ENCODE data around the gene TRIM40. TPM values are rescaled to one million over a fixed set of nuclear protein-coding genes. Genes with fewer than 3 reads are reported as not detected.
A peak's percentile ranks its signal among the peaks of the same experiment; 100 is the strongest.

Gene TRIM40
- total and polyA plus RNA-seq, 2 experiments from 2014 or later = 0.34 to 1.0 TPM

- TF ChIP-seq CTCF (IDR thresholded peaks at IDR 0.05; ENCODE audit: poor library complexity) (no peak), EZH2 (IDR thresholded peaks at IDR 0.05; ENCODE audit: borderline replicate concordance) (no peak), EZH2phosphoT487 (IDR thresholded peaks at IDR 0.05; ENCODE audit: low read depth, severe bottlenecking, unreplicated experiment) (no peak)
- Histone ChIP-seq H3K4me2 (no peak overlapping the region), H2AFZ (no peak overlapping the region), H3K27me3 (peaks cover 57% of the 10 kb centered on the region), H3K36me3 (replicated peaks; ENCODE audit: insufficient read depth, low read depth) (no peaks in the 10 kb centered on the region), H3K79me2 (no peaks in the 10 kb centered on the region), H3K27ac (no peak overlapping the region), H4K20me1 (ENCODE audit: insufficient read depth, poor library complexity, severe bottlenecking) (no peaks in the 10 kb centered on the region), H3K4me3 (no peak overlapping the region), H3K9me2 (replicated peaks; ENCODE audit: insufficient read depth) (no peaks in the 10 kb centered on the region), H3K4me1 (ENCODE audit: insufficient read depth) (peaks cover 24% of the 10 kb centered on the region), H3K9me3 (ENCODE audit: low read depth) (no peaks in the 10 kb centered on the region)
- WGBS (ENCODE audit: low lambda C conversion rate, missing lambda C conversion rate) = 66% methylated on average over 4 of the region's 4 CpGs
- DNase-seq (ENCODE audit: low spot score) = peak; percentile 59
These were observed 37.8 kb upstream of the TRIM40 start for GRCh38 chr6:30097902-30098768.

DNA sequence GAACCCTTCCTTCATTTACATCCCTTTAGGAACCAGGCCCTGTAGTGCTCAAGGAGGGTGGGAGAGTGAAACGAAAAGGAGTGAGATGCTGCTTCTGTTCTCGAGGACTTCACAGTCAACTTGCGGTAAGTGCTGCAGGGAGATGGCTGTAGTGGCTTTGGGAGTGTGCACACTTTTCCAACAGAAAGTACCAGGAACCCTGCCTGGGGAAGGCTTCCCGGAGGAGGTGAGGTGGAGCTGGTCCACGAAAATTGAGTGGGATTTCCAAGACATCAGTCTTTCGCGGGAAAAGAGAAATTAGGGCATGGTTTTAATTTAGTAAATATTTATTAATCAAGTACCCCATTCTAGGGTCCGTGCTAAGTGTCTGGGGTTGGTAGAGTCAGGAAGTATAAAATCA is 35.8 kb upstream of the TRIM40 start:
- peaks cover 47% of the 10 kb centered on the region for H3K27me3 ChIP-seq
- TF ChIP-seq EZH2 (IDR thresholded peaks at IDR 0.05; ENCODE audit: borderline replicate concordance) (no peak), EZH2phosphoT487 (IDR thresholded peaks at IDR 0.05; ENCODE audit: low read depth, severe bottlenecking, unreplicated experiment) (no peak), CTCF (IDR thresholded peaks at IDR 0.05; ENCODE audit: poor library complexity) (no peak)
- no peak overlapping the region for H3K4me3 ChIP-seq
- no peaks in the 10 kb centered on the region for H3K9me2 ChIP-seq (replicated peaks; ENCODE audit: insufficient read depth)
- H3K27ac ChIP-seq = peak overlapping the region; percentile 43
- H2AFZ ChIP-seq = peak overlapping the region; percentile 37
- no peaks in the 10 kb centered on the region for H3K36me3 ChIP-seq (replicated peaks; ENCODE audit: insufficient read depth, low read depth)
- 34% methylated on average over 8 of the region's 8 CpGs for WGBS (ENCODE audit: low lambda C conversion rate, missing lambda C conversion rate)
- DNase-seq (ENCODE audit: low spot score) = no peak
- peaks cover 24% of the 10 kb centered on the region for H3K4me1 ChIP-seq (ENCODE audit: insufficient read depth)
- no peaks in the 10 kb centered on the region for H3K9me3 ChIP-seq (ENCODE audit: low read depth)
- no peaks in the 10 kb centered on the region for H4K20me1 ChIP-seq (ENCODE audit: insufficient read depth, poor library complexity, severe bottlenecking)
- no peaks in the 10 kb centered on the region for H3K79me2 ChIP-seq
- peak overlapping the region; percentile 83 for H3K4me2 ChIP-seq

- Histone ChIP-seq H3K79me2 (no peaks in the 10 kb centered on the region), H3K4me3 (peak overlapping the region; percentile 28), H3K9me2 (replicated peaks; ENCODE audit: insufficient read depth) (no peaks in the 10 kb centered on the region), H3K36me3 (replicated peaks; ENCODE audit: insufficient read depth, low read depth) (no peaks in the 10 kb centered on the region), H3K4me2 (peak overlapping the region; percentile 83), H3K27ac (peak overlapping the region; percentile 51), H3K27me3 (peaks cover 48% of the 10 kb centered on the region), H3K4me1 (ENCODE audit: insufficient read depth) (peaks cover 22% of the 10 kb centered on the region), H2AFZ (peak overlapping the region; percentile 37), H3K9me3 (ENCODE audit: low read depth) (no peaks in the 10 kb centered on the region), H4K20me1 (ENCODE audit: insufficient read depth, poor library complexity, severe bottlenecking) (no peaks in the 10 kb centered on the region)
- no peak for TF ChIP-seq EZH2phosphoT487 (IDR thresholded peaks at IDR 0.05; ENCODE audit: low read depth, severe bottlenecking, unreplicated experiment)
- TF ChIP-seq CTCF (IDR thresholded peaks at IDR 0.05; ENCODE audit: poor library complexity) = peak; percentile 16
- TF ChIP-seq EZH2 (IDR thresholded peaks at IDR 0.05; ENCODE audit: borderline replicate concordance) = peak; percentile 51
- WGBS (ENCODE audit: low lambda C conversion rate, missing lambda C conversion rate) = 9% methylated on average over 31 of the region's 47 CpGs
- DNase-seq (ENCODE audit: low spot score) = peak; percentile 80
These were observed 35.1 kb upstream of the TRIM40 start for GRCh38 chr6:30100585-30101443.
